ENCODE measurements around the gene TNRC18.

DNA sequence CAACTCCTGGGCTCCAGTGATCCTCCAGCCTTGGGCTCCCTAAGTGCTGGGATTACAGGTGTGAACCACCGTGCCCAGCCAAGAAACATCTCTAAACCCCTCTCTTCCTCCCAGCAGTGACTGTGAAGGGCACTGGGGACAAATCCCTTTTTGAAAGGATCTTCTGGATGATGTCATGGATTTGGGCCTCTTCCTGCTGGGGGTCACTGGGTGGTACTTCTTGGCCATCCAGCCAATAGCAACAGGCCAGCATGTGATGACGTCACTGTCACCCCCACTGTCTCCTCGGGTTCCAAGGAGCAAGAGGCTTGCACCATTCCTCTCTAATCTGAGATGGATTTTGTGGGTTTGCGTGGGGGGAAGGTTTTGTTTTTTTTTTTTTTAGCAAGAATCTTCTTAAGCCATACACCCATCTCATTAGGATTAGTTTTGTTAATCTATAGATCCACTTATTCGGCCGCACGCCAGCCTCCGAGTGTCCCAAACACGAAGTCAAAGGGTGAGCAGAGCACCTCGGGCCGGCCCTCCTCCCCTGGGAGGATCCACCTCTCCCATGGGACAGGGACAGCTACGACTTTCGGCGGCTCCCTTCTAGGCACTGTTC is 29.4 kb upstream of the TNRC18 start:
- TF ChIP-seq, protein P1, sequence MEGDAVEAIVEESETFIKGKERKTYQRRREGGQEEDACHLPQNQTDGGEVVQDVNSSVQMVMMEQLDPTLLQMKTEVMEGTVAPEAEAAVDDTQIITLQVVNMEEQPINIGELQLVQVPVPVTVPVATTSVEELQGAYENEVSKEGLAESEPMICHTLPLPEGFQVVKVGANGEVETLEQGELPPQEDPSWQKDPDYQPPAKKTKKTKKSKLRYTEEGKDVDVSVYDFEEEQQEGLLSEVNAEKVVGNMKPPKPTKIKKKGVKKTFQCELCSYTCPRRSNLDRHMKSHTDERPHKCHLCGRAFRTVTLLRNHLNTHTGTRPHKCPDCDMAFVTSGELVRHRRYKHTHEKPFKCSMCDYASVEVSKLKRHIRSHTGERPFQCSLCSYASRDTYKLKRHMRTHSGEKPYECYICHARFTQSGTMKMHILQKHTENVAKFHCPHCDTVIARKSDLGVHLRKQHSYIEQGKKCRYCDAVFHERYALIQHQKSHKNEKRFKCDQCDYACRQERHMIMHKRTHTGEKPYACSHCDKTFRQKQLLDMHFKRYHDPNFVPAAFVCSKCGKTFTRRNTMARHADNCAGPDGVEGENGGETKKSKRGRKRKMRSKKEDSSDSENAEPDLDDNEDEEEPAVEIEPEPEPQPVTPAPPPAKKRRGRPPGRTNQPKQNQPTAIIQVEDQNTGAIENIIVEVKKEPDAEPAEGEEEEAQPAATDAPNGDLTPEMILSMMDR (IDR thresholded peaks at IDR 0.05) = no peak
- TF ChIP-seq POLR2A (IDR thresholded peaks at IDR 0.05) = no peak

All from Peyer's patch (tissue), 4 donors.